GM23248 (cell line): ENCODE measurements around the gene ADIRF. TPM values are rescaled to one million over a fixed set of nuclear protein-coding genes. Genes with fewer than 3 reads are reported as not detected.
"Not testable (repeated sequence)": the region's sequence is repeated elsewhere in the genome, so short reads cannot be mapped to it uniquely, and the experiment has no call there.

Experiments
- DNase-seq: peaks from one replicate; pipeline ENCODE4 v3.0.0-alpha.2; 2015
- H2AFZ ChIP-seq: fragments of 200-600 bp; sonication (generic); 2 replicates; pipeline ENCODE4 v1.6.1; 2016; ENCODE audit warnings: antibody characterized with exemption
- H3F3A ChIP-seq: fragments of 200-600 bp; sonication (generic); 2 replicates; pipeline ENCODE4 v1.6.1; 2016; ENCODE audit warnings: mild to moderate bottlenecking, antibody characterized with exemption, mixed run types; ENCODE audit not compliant: insufficient read depth
- H3K27ac ChIP-seq: fragments of 200-600 bp; sonication (generic); 2 replicates; pipeline ENCODE4 v1.5.1; 2016; ENCODE audit warnings: mild to moderate bottlenecking
- H3K27me3 ChIP-seq: fragments of 200-600 bp; sonication (generic); replicated peaks from 2 replicates; pipeline ENCODE4 v1.6.1; 2016; ENCODE audit warnings: mild to moderate bottlenecking; ENCODE audit not compliant: insufficient read depth
- H3K36me3 ChIP-seq: fragments of 200-600 bp; sonication (generic); 2 replicates; pipeline ENCODE4 v1.6.1; 2016; ENCODE audit warnings: low read depth, mild to moderate bottlenecking
- H3K4me1 ChIP-seq: fragments of 200-600 bp; sonication (generic); 2 replicates; pipeline ENCODE4 v1.6.1; 2016; ENCODE audit warnings: mild to moderate bottlenecking; ENCODE audit not compliant: insufficient read depth
- H3K4me2 ChIP-seq: fragments of 200-600 bp; sonication (generic); one replicate; pipeline ENCODE4 v1.6.1; 2016; ENCODE audit warnings: mild to moderate bottlenecking; ENCODE audit not compliant: unreplicated experiment
- H3K4me3 ChIP-seq: fragments of 200-600 bp; sonication (generic); 2 replicates; pipeline ENCODE4 v1.5.1; 2016; ENCODE audit warnings: mild to moderate bottlenecking
- H3K79me2 ChIP-seq: fragments of 200-600 bp; sonication (generic); 2 replicates; pipeline ENCODE4 v1.6.1; 2016; ENCODE audit warnings: mild to moderate bottlenecking; ENCODE audit not compliant: insufficient read depth
- H3K9ac ChIP-seq: fragments of 200-600 bp; sonication (generic); 2 replicates; pipeline ENCODE4 v1.6.1; 2016; ENCODE audit warnings: mild to moderate bottlenecking
- H3K9me2 ChIP-seq: fragments of 200-600 bp; sonication (generic); 2 replicates; pipeline ENCODE4 v1.6.1; 2016; ENCODE audit warnings: mixed run types, mild to moderate bottlenecking, moderate library complexity; ENCODE audit not compliant: insufficient read depth
- H3K9me3 ChIP-seq: fragments of 200-600 bp; sonication (generic); one replicate; pipeline ENCODE4 v1.6.1; 2017; ENCODE audit warnings: low read depth
- H4K20me1 ChIP-seq: fragments of 200-600 bp; sonication (generic); 2 replicates; pipeline ENCODE4 v1.6.0; 2016; ENCODE audit not compliant: insufficient read depth
- EZH2 ChIP-seq: fragments of 200-600 bp; sonication (generic); IDR thresholded peaks from 2 replicates; pipeline ENCODE4 v1.6.1; 2018; ENCODE audit warnings: antibody characterized with exemption, mild to moderate bottlenecking; ENCODE audit not compliant: insufficient read depth, poor library complexity, severe bottlenecking
- EZH2phosphoT487 ChIP-seq: fragments of 200-600 bp; sonication (generic); IDR thresholded peaks from 2 replicates; pipeline ENCODE4 v1.6.1; 2018; ENCODE audit warnings: antibody characterized with exemption, moderate library complexity, mild to moderate bottlenecking, low read depth; ENCODE audit not compliant: insufficient read depth
- whole genome bisulfite sequencing, 2 experiments: methylation state at CpG; one replicate each; pipeline ENCODE4 v1.1.6; 2015 to 2017; ENCODE audit warnings: low lambda C conversion rate in 2 of 2, low coverage in 1 of 2; ENCODE audit errors: missing lambda C conversion rate in 2 of 2; 5-methylcytosine and 5-hydroxymethylcytosine counted together
- in situ Hi-C: fragments of 300-500 bp; cut with MboI; formaldehyde crosslinking; loops from 2 replicates; pipeline ENCODE4 v1.15.0; 2020
- polyA plus RNA-seq: library from polyadenylated mRNA; unstranded; fragments of >200 nt; fragmentation: Nextera tagmentation; extraction: Ambion mirVana; gene quantifications from 2 replicates; pipeline ENCODE4 v1.2.1, GENCODE V29; 2016
- total RNA-seq: library from RNA; depleted of rRNA; stranded (reverse); fragments of >200 nt; shearing (Covaris generic); gene quantifications from 2 replicates; pipeline ENCODE4 v1.2.3, GENCODE V29; 2014

Gene ADIRF
- total and polyA plus RNA-seq, 2 experiments from 2014 or later = 17.6 to 175 TPM

DNA sequence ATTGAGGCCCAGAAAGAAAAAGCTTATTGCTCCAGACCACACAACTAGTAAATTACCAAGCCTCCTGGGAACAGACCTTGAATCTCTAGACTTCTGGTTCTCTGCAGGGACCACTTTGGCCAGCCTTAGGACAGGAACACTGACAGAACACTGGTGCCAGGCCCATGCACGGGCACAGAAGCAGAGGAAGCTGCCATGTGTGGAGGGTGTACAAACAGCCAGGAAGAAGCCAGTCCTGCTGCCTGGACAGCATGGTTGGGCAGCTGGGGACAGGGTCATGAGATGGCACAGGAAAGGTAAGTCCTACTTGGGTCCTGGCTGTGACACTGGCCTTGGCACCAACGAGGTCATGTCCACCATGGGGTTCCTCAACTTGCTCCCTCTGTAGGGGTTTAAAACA, 30.0 kb upstream of the ADIRF start:
- 92 to 100% methylated on average over 2 of the region's 2 CpGs for WGBS, 2 experiments

GRCh38 chr10:86940076-86940475, 28.2 kb upstream of the ADIRF start:
- WGBS, 2 experiments = 73 to 74% methylated on average over 16 of the region's 16 CpGs
- Histone ChIP-seq H2AFZ (peak overlapping the region; percentile 75; the same call in 1 of the 2 replicates), H3F3A (peaks cover 31% of the 10 kb centered on the region; the same call in 1 of the 2 replicates)
- H3K9me2 ChIP-seq, H3K4me1 ChIP-seq, DNase-seq, in situ Hi-C loops, H3K9me3 ChIP-seq, H3K9ac ChIP-seq, H3K4me2 ChIP-seq, H3K36me3 ChIP-seq, H3K27me3 ChIP-seq, H3K79me2 ChIP-seq, H4K20me1 ChIP-seq, H3K27ac ChIP-seq, H3K4me3 ChIP-seq: not testable (repeated sequence)

More for the DNA sequence above, 30.0 kb upstream of the ADIRF start:
- no peaks in the 10 kb centered on the region for H3K27me3 ChIP-seq
- no peaks in the 10 kb centered on the region for H3K9me3 ChIP-seq
- H3K4me3 ChIP-seq = no peak overlapping the region
- in situ Hi-C loops = no loop called here
- peaks cover 9% of the 10 kb centered on the region; the same call in 1 of the 2 replicates for H3K4me1 ChIP-seq
- no peak overlapping the region for H3K9ac ChIP-seq
- H3K79me2 ChIP-seq = no peaks in the 10 kb centered on the region
- DNase-seq = no peak
- peaks cover 25% of the 10 kb centered on the region; the same call in 1 of the 2 replicates for H3F3A ChIP-seq
- TF ChIP-seq EZH2 (no peak), EZH2phosphoT487 (no peak)
- H3K9me2 ChIP-seq = no peaks in the 10 kb centered on the region
- H3K4me2 ChIP-seq = no peak overlapping the region
- no peaks in the 10 kb centered on the region for H4K20me1 ChIP-seq
- H3K27ac ChIP-seq = no peak overlapping the region
- H2AFZ ChIP-seq = no peak overlapping the region
- H3K36me3 ChIP-seq = no peaks in the 10 kb centered on the region

DNA sequence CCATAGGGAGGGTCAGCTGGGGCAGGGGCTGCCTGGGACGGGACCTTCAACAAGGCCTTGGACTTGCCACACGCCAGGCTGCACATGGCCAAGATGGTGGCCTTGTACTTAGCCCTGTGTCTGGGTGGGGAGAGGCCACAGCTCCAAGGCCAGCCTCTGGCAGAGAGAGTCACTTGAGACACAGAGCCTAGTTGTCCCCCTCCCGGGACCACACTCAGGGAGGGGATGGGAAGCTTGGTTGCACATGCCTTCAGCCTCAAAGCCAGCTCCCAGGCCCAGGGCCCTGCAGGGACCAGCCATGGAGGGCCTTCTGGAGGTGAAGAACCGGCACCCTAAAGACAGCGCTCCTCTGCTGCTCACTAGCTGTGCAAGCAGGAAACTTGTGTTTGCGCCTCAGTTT, 27.6 kb upstream of the ADIRF start:
- H3K9ac ChIP-seq = no peak overlapping the region
- H3F3A ChIP-seq = peaks cover 30% of the 10 kb centered on the region; the same call in 1 of the 2 replicates
- H3K4me1 ChIP-seq = peaks cover 9% of the 10 kb centered on the region; the same call in 1 of the 2 replicates
- WGBS, 2 experiments = 86 to 88% methylated on average over 6 of the region's 6 CpGs
- H3K9me2 ChIP-seq = no peaks in the 10 kb centered on the region
- H3K36me3 ChIP-seq = no peaks in the 10 kb centered on the region
- DNase-seq = no peak
- no peak overlapping the region for H3K4me2 ChIP-seq
- H3K79me2 ChIP-seq = no peaks in the 10 kb centered on the region
- no peaks in the 10 kb centered on the region for H3K27me3 ChIP-seq
- no peaks in the 10 kb centered on the region for H3K9me3 ChIP-seq
- no peak overlapping the region for H2AFZ ChIP-seq
- TF ChIP-seq EZH2 (no peak), EZH2phosphoT487 (no peak)
- no peak overlapping the region for H3K27ac ChIP-seq
- H4K20me1 ChIP-seq = no peaks in the 10 kb centered on the region
- in situ Hi-C loops = no loop called here
- H3K4me3 ChIP-seq = no peak overlapping the region

GRCh38 chr10:86941426-86941825, 26.9 kb upstream of the ADIRF start:
- Histone ChIP-seq H3K9ac (no peak overlapping the region), H4K20me1 (no peaks in the 10 kb centered on the region), H3F3A (peaks cover 23% of the 10 kb centered on the region; the same call in 1 of the 2 replicates), H3K27me3 (no peaks in the 10 kb centered on the region), H3K9me3 (no peaks in the 10 kb centered on the region), H3K27ac (no peak overlapping the region), H2AFZ (no peak overlapping the region), H3K9me2 (no peaks in the 10 kb centered on the region), H3K4me1 (peaks cover 9% of the 10 kb centered on the region; the same call in 1 of the 2 replicates), H3K79me2 (no peaks in the 10 kb centered on the region), H3K4me3 (no peak overlapping the region), H3K4me2 (no peak overlapping the region), H3K36me3 (no peaks in the 10 kb centered on the region)
- no peak for DNase-seq
- TF ChIP-seq EZH2phosphoT487 = no peak
- WGBS, 2 experiments = 57 to 59% methylated on average over 2 of the region's 2 CpGs
- in situ Hi-C loops = no loop called here

- H2AFZ ChIP-seq = no peak overlapping the region
- H3K4me3 ChIP-seq = no peak overlapping the region
- WGBS, 2 experiments = 87 to 92% methylated on average over 11 to 14 of the region's 14 CpGs
- H3K79me2 ChIP-seq = no peaks in the 10 kb centered on the region
- no peaks in the 10 kb centered on the region for H3K9me3 ChIP-seq
- no peak overlapping the region for H3K9ac ChIP-seq
- no peak overlapping the region for H3K27ac ChIP-seq
- peaks cover 17% of the 10 kb centered on the region; the same call in 1 of the 2 replicates for H3F3A ChIP-seq
- no peaks in the 10 kb centered on the region for H4K20me1 ChIP-seq
- no peak for DNase-seq
- TF ChIP-seq EZH2 (no peak), EZH2phosphoT487 (no peak)
- H3K9me2 ChIP-seq = no peaks in the 10 kb centered on the region
- H3K4me2 ChIP-seq = no peak overlapping the region
- H3K27me3 ChIP-seq = no peaks in the 10 kb centered on the region
- peaks cover 6% of the 10 kb centered on the region; the same call in 1 of the 2 replicates for H3K4me1 ChIP-seq
- H3K36me3 ChIP-seq = no peaks in the 10 kb centered on the region
- in situ Hi-C loops = no loop called here
These were observed 26.3 kb upstream of the ADIRF start for GRCh38 chr10:86941991-86942421.
